IMR-90 (cell line): ENCODE measurements around the gene GPR15. TPM values are rescaled to one million over a fixed set of nuclear protein-coding genes. Genes with fewer than 3 reads are reported as not detected.

Experiments used
- ATAC-seq: fragments of 200-7000 bp; cut with Tn5 transposase; 2 replicates; pipeline ENCODE4 v1.9.1; 2020; ENCODE audit warnings: low read depth, mild to moderate bottlenecking, moderate library complexity
- BruUV-seq: library from RNA; stranded (reverse); fragments of 400-500 nt; replicated peaks from 2 replicates; lab custom pipeline; 2021; lab: Mats Ljungman, UMichigan
- CTCF ChIA-PET: fragments of 300-600 bp; formaldehyde crosslinking; extraction: SDS; loops from one replicate; lab custom pipeline; 2021; ENCODE audit warnings: antibody characterized with exemption; lab: Yijun Ruan, JAX
- POLR2A ChIA-PET: fragments of 300-600 bp; sonication (Branson Sonifier 250); formaldehyde crosslinking; loops from one replicate; lab custom pipeline; 2022; ENCODE audit warnings: antibody characterized with exemption; ENCODE audit not compliant: unreplicated experiment; lab: Charles Lee
- DNase-seq: peaks from one replicate; pipeline ENCODE4 v3.0.0; 2013
- H2AFZ ChIP-seq: replicated peaks from 2 replicates; pipeline ENCODE3; 2013; ENCODE audit warnings: low read length, mild to moderate bottlenecking; ENCODE audit not compliant: poor library complexity
- H2AK5ac ChIP-seq: 2 replicates; pipeline ENCODE4 v1.6.1; 2013; ENCODE audit warnings: low read depth, low read length, inconsistent platforms
- H2AK9ac ChIP-seq: replicated peaks from 2 replicates; pipeline ENCODE3; 2013; ENCODE audit warnings: mild to moderate bottlenecking, low read depth, low read length, moderate library complexity; ENCODE audit not compliant: poor library complexity
- H2BK120ac ChIP-seq: 2 replicates; pipeline ENCODE4 v1.6.1; 2013; ENCODE audit warnings: low read depth, low read length, inconsistent platforms
- H2BK15ac ChIP-seq: 3 replicates; pipeline ENCODE4 v1.6.1; 2013; ENCODE audit warnings: low read depth, low read length, inconsistent platforms
- H2BK20ac ChIP-seq: 2 replicates; pipeline ENCODE4 v1.6.1; 2013; ENCODE audit warnings: low read depth, mild to moderate bottlenecking, inconsistent platforms, low read length, moderate library complexity
- H2BK5ac ChIP-seq: 2 replicates; pipeline ENCODE4 v1.6.1; 2013; ENCODE audit warnings: mild to moderate bottlenecking, low read depth, low read length, inconsistent platforms; ENCODE audit not compliant: poor library complexity, severe bottlenecking
- H3K14ac ChIP-seq: replicated peaks from 2 replicates; pipeline ENCODE4 v1.6.1; 2013; ENCODE audit warnings: low read depth, low read length, inconsistent platforms
- H3K18ac ChIP-seq: 2 replicates; pipeline ENCODE4 v1.6.1; 2013; ENCODE audit warnings: low read depth, low read length, control low read depth
- H3K23ac ChIP-seq: 2 replicates; pipeline ENCODE4 v1.6.1; 2013; ENCODE audit warnings: low read depth, low read length, inconsistent platforms
- H3K27ac ChIP-seq: 2 replicates; pipeline ENCODE4 v1.5.1; 2013; ENCODE audit warnings: mild to moderate bottlenecking, control low read depth, low read length; ENCODE audit not compliant: insufficient read depth
- H3K27me3 ChIP-seq: 2 replicates; pipeline ENCODE4 v1.6.1; 2013; ENCODE audit warnings: low read length; ENCODE audit not compliant: control insufficient read depth, insufficient read depth
- H3K36me3 ChIP-seq: 2 replicates; pipeline ENCODE4 v1.6.1; 2013; ENCODE audit warnings: low read length, mixed read lengths; ENCODE audit not compliant: control insufficient read depth, insufficient read depth
- H3K4ac ChIP-seq: 2 replicates; pipeline ENCODE4 v1.6.1; 2013; ENCODE audit warnings: low read depth, low read length, inconsistent platforms
- H3K4me1 ChIP-seq: 2 replicates; pipeline ENCODE4 v1.6.1; 2013; ENCODE audit warnings: low read length, mixed read lengths; ENCODE audit not compliant: control insufficient read depth, insufficient read depth
- H3K4me2 ChIP-seq: 2 replicates; pipeline ENCODE4 v1.6.1; 2013; ENCODE audit warnings: low read depth, mild to moderate bottlenecking, control low read depth, low read length, moderate library complexity
- H3K4me3 ChIP-seq: 2 replicates; pipeline ENCODE4 v1.5.1; 2013; ENCODE audit warnings: low read depth, mild to moderate bottlenecking, control low read depth, low read length, moderate library complexity; ENCODE audit not compliant: insufficient read depth
- H3K56ac ChIP-seq: 2 replicates; pipeline ENCODE4 v1.6.1; 2013; ENCODE audit warnings: low read length, inconsistent platforms; ENCODE audit not compliant: insufficient read depth; ENCODE audit errors: extremely low read depth
- H3K79me1 ChIP-seq, 2 experiments: 2 replicates each; pipeline ENCODE4 v1.6.1; 2013; ENCODE audit warnings: low read length in 2 of 2, inconsistent platforms in 1 of 2, low read depth in 1 of 2
- H3K9ac ChIP-seq: 2 replicates; pipeline ENCODE4 v1.6.1; 2013; ENCODE audit warnings: low read depth, low read length, control low read depth
- H3K9me1 ChIP-seq: 2 replicates; pipeline ENCODE4 v1.6.1; 2013; ENCODE audit warnings: low read length, inconsistent platforms; ENCODE audit not compliant: insufficient read depth
- H3K9me3 ChIP-seq: 2 replicates; pipeline ENCODE4 v1.6.1; 2013; ENCODE audit warnings: low read length; ENCODE audit not compliant: control insufficient read depth, insufficient read depth
- H4K20me1 ChIP-seq: 2 replicates; pipeline ENCODE4 v1.6.1; 2013; ENCODE audit warnings: low read length, inconsistent platforms; ENCODE audit not compliant: insufficient read depth
- H4K5ac ChIP-seq: 2 replicates; pipeline ENCODE4 v1.6.1; 2013; ENCODE audit warnings: mild to moderate bottlenecking, low read depth, low read length, control low read depth
- H4K8ac ChIP-seq, 2 experiments: 2 replicates each; pipeline ENCODE4 v1.6.1; 2013; ENCODE audit warnings: low read depth in 2 of 2, low read length in 2 of 2, control low read depth in 1 of 2, inconsistent platforms in 1 of 2
- H4K91ac ChIP-seq: 2 replicates; pipeline ENCODE4 v1.6.1; 2013; ENCODE audit warnings: low read depth, low read length, inconsistent platforms; ENCODE audit not compliant: insufficient read depth
- BHLHE40 ChIP-seq: fragments of 150-350 bp; IDR thresholded peaks from 2 replicates; pipeline ENCODE4 v1.6.1; 2016; ENCODE audit warnings: mild to moderate bottlenecking, low read depth, low read length
- CEBPB ChIP-seq: IDR thresholded peaks from 2 replicates; pipeline ENCODE4 v1.6.1; 2012; ENCODE audit warnings: low read depth, low read length, improper control_type of control experiment
- CHD1 ChIP-seq: IDR thresholded peaks from 2 replicates; pipeline ENCODE4 v1.6.1; 2012; ENCODE audit warnings: low read depth, low read length, improper control_type of control experiment
- ELK1 ChIP-seq: fragments of 150-350 bp; IDR thresholded peaks from 2 replicates; pipeline ENCODE4 v1.6.1; 2016; ENCODE audit warnings: low read depth, mild to moderate bottlenecking, low read length, moderate library complexity, borderline replicate concordance
- FOS ChIP-seq: fragments of 150-350 bp; IDR thresholded peaks from 2 replicates; pipeline ENCODE4 v1.6.1; 2016; ENCODE audit warnings: low read depth, low read length
- MAFK ChIP-seq: IDR thresholded peaks from 2 replicates; pipeline ENCODE4 v1.6.1; 2012; ENCODE audit warnings: low read depth, low read length, improper control_type of control experiment
- POLR2A ChIP-seq: IDR thresholded peaks from 2 replicates; pipeline ENCODE4 v1.6.1; 2012; ENCODE audit warnings: mild to moderate bottlenecking, low read depth, low read length
- RFX5 ChIP-seq: IDR thresholded peaks from 2 replicates; pipeline ENCODE4 v1.8.0; 2012; ENCODE audit warnings: low read depth, mild to moderate bottlenecking, low read length, moderate library complexity
- USF2 ChIP-seq: fragments of 150-350 bp; IDR thresholded peaks from 2 replicates; pipeline ENCODE4 v1.6.1; 2017; ENCODE audit warnings: mild to moderate bottlenecking, antibody characterized with exemption, low read length, low read depth
- WGBS, 2 experiments: methylation state at CpG; one replicate each; pipeline versions ENCODE4 v1.1.5 to v1.1.7; 2013; ENCODE audit warnings: missing lambda C conversion rate in 2 of 2; ENCODE audit not compliant: insufficient read length in 1 of 2; ENCODE audit errors: extremely low coverage in 2 of 2; 5-methylcytosine and 5-hydroxymethylcytosine counted together
- dilution Hi-C: fragments of 300-500 bp; cut with HindIII; formaldehyde crosslinking; loops from one replicate; pipeline ENCODE4 v1.14.3; 2018; ENCODE audit warnings: low sequenced_read_pairs; ENCODE audit not compliant: unreplicated experiment
- in situ Hi-C: fragments of 300-500 bp; cut with MboI; formaldehyde crosslinking; loops from 3 replicates; pipeline ENCODE4 v1.14.3; 2019; ENCODE audit warnings: low sequenced_read_pairs, inconsistent platforms, mixed read lengths
- intact Hi-C: fragments of 100-400 bp; cut with micrococcal nuclease; formaldehyde crosslinking; loops from 2 replicates; pipeline ENCODE4 v1.10.0; 2022
- polyA plus RNA-seq, 3 experiments: library from polyadenylated mRNA; depleted of rRNA; stranded (reverse); fragments of >200 nt; gene quantifications; 2 replicates each; pipeline ENCODE4 v1.2.3, GENCODE V29; 2012; ENCODE audit warnings: low replicate concordance in 1 of 3
- total RNA-seq: library from RNA; depleted of rRNA; stranded (reverse); fragments of >200 nt; gene quantifications from 2 replicates; pipeline ENCODE4 v1.2.3, GENCODE V29; 2012

The GPR15 gene
- total and polyA plus RNA-seq, 2 of the 4 experiments (the other 2 are of a cell fraction), result not detected

- H2BK20ac ChIP-seq, result no peak overlapping the region
- intact Hi-C loops (loop anchor here (5.0 kb wide), 1 partner anchor 109 kb away; no protein-coding TSS in a partner anchor), dilution Hi-C loops (no loop called here), in situ Hi-C loops (no loop called here)
- no peak overlapping the region for H4K8ac ChIP-seq
- CTCF ChIA-PET, result no interaction called here
- BruUV-seq, result no TSS peak
- no peak overlapping the region for H3K23ac ChIP-seq
- H3K36me3 ChIP-seq, result no peaks in the 10 kb centered on the region
- H4K5ac ChIP-seq, result no peak overlapping the region
- H4K20me1 ChIP-seq, result no peaks in the 10 kb centered on the region
- no peak overlapping the region for H2BK15ac ChIP-seq
- POLR2A ChIA-PET, result no interaction called here
- WGBS, 2 experiments, result no CpG with 5 or more reads among the region's 5 CpGs
- no peak overlapping the region for H2AFZ ChIP-seq
- H3K56ac ChIP-seq, result no peak overlapping the region
- H4K91ac ChIP-seq, result no peak overlapping the region
- no peak overlapping the region for H3K27ac ChIP-seq
- no peak overlapping the region for H3K18ac ChIP-seq
- H3K4me2 ChIP-seq, result no peak overlapping the region
- no peak overlapping the region for H2BK5ac ChIP-seq
- H2AK9ac ChIP-seq, result no peak overlapping the region
- H3K9me1 ChIP-seq, result no peaks in the 10 kb centered on the region
- H3K4ac ChIP-seq, result no peak overlapping the region
- DNase-seq (no peak), ATAC-seq (no peak)
- H3K9ac ChIP-seq, result no peak overlapping the region
- H3K9me3 ChIP-seq, result no peaks in the 10 kb centered on the region
- H3K4me1 ChIP-seq, result no peaks in the 10 kb centered on the region
- H3K79me1 ChIP-seq, result no peaks in the 10 kb centered on the region
- no peak overlapping the region for H2AK5ac ChIP-seq
- TF ChIP-seq MAFK (no peak), BHLHE40 (no peak), RFX5 (no peak), USF2 (no peak), FOS (no peak), CHD1 (no peak), ELK1 (no peak), POLR2A (no peak), CEBPB (no peak)
- H2BK120ac ChIP-seq, result no peak overlapping the region
- no peak overlapping the region for H3K4me3 ChIP-seq
- H3K14ac ChIP-seq, result no peak overlapping the region
- peaks cover 12% of the 10 kb centered on the region for H3K27me3 ChIP-seq
Measured at GRCh38 chr3:98545940-98546339, 14.2 kb downstream of the GPR15 start.
